Right atrium auricular region (tissue), 2 donors: ENCODE results near the gene MYOF. TPM values are rescaled to one million over a fixed set of nuclear protein-coding genes. Genes with fewer than 3 reads are reported as not detected.
"Not testable (repeated sequence)": the region's sequence is repeated elsewhere in the genome, so short reads cannot be mapped to it uniquely, and the experiment has no call there.

Experiments
- DNase-seq: peaks from one replicate; pipeline ENCODE4 v3.0.0-alpha.2; 2019; ENCODE audit warnings: low spot score
- H3K27ac ChIP-seq, 2 donors: fragments of 200-600 bp; sonication (generic); 1 replicate in 1 of 2; 2 replicates in 1 of 2; pipeline ENCODE4 v1.5.1; 2016 to 2019
- H3K27me3 ChIP-seq, 2 donors: fragments of 200-600 bp; sonication (generic); one replicate each; pipeline versions ENCODE4 v1.5.1 to v1.6.0; 2017 to 2019
- H3K36me3 ChIP-seq: fragments of 200-600 bp; sonication (generic); one replicate; pipeline ENCODE4 v1.5.1; 2016
- H3K4me1 ChIP-seq, 2 donors: fragments of 200-600 bp; sonication (generic); one replicate each; pipeline versions ENCODE4 v1.5.1 to v1.6.0; 2017 to 2019
- H3K4me3 ChIP-seq, 2 donors: fragments of 200-600 bp; sonication (generic); 1 replicate in 1 of 2; 2 replicates in 1 of 2; pipeline ENCODE4 v1.5.1; 2017 to 2019; ENCODE audit warnings: mild to moderate bottlenecking in 1 of 2, moderate library complexity in 1 of 2
- H3K9me3 ChIP-seq, 2 donors: fragments of 200-600 bp; sonication (generic); one replicate each; pipeline ENCODE4 v1.5.1; 2019
- CTCF ChIP-seq, 2 donors: fragments of 200-600 bp; sonication (generic); IDR thresholded peaks; one replicate each; pipeline ENCODE4 v1.5.1; 2019; ENCODE audit warnings: antibody characterized with exemption in 2 of 2
- total RNA-seq, 2 donors: library from RNA; depleted of rRNA; stranded (reverse); fragments of >200 nt; gene quantifications; one replicate each; pipeline ENCODE4 v1.1.0, GENCODE V29; 2016

Gene MYOF
- total RNA-seq, 2 donors from 2014 or later: 13.4 to 14.1 TPM

GRCh38 chr10:93319096-93319495 is 163.0 kb downstream of the MYOF start:
- H3K9me3 ChIP-seq: no peaks in the 10 kb centered on the region
- H3K27me3 ChIP-seq: no peaks in the 10 kb centered on the region
- H3K36me3 ChIP-seq: peaks cover 29% of the 10 kb centered on the region
- TF ChIP-seq CTCF (IDR thresholded peaks at IDR 0.05): no peak
- DNase-seq: no peak
- no peaks in the 10 kb centered on the region for H3K4me1 ChIP-seq
- no peak overlapping the region for H3K4me3 ChIP-seq
- no peak overlapping the region for H3K27ac ChIP-seq

- H3K4me3 ChIP-seq: no peak overlapping the region
- H3K27me3 ChIP-seq: no peaks in the 10 kb centered on the region
- no peaks in the 10 kb centered on the region for H3K9me3 ChIP-seq
- peaks cover 27% of the 10 kb centered on the region for H3K36me3 ChIP-seq
- no peak for DNase-seq
- H3K4me1 ChIP-seq: no peaks in the 10 kb centered on the region
- H3K27ac ChIP-seq: no peak overlapping the region
- no peak for TF ChIP-seq CTCF (IDR thresholded peaks at IDR 0.05)
Measured at GRCh38 chr10:93315246-93315645, 166.9 kb downstream of the MYOF start.

- not testable (repeated sequence) for H3K9me3 ChIP-seq, H3K27ac ChIP-seq, DNase-seq, H3K4me1 ChIP-seq, H3K27me3 ChIP-seq, H3K4me3 ChIP-seq
- H3K36me3 ChIP-seq: peaks cover 23% of the 10 kb centered on the region
Measured at GRCh38 chr10:93314656-93315055, 167.5 kb downstream of the MYOF start.

GRCh38 chr10:93313798-93314197 is 168.3 kb downstream of the MYOF start:
- H3K9me3 ChIP-seq: no peaks in the 10 kb centered on the region
- no peak for DNase-seq
- H3K36me3 ChIP-seq: peaks cover 16% of the 10 kb centered on the region
- H3K27ac ChIP-seq: no peak overlapping the region
- TF ChIP-seq CTCF (IDR thresholded peaks at IDR 0.05): no peak
- H3K4me1 ChIP-seq: no peaks in the 10 kb centered on the region
- no peaks in the 10 kb centered on the region for H3K27me3 ChIP-seq
- H3K4me3 ChIP-seq: no peak overlapping the region

GRCh38 chr10:93309062-93309461 is 173.1 kb downstream of the MYOF start:
- no peaks in the 10 kb centered on the region for H3K4me1 ChIP-seq
- no peak overlapping the region for H3K4me3 ChIP-seq
- no peak overlapping the region for H3K27ac ChIP-seq
- DNase-seq: no peak
- H3K27me3 ChIP-seq: no peaks in the 10 kb centered on the region
- no peaks in the 10 kb centered on the region for H3K9me3 ChIP-seq
- peaks cover 5% of the 10 kb centered on the region for H3K36me3 ChIP-seq
- TF ChIP-seq CTCF (IDR thresholded peaks at IDR 0.05): no peak

- Histone ChIP-seq H3K36me3 (no peaks in the 10 kb centered on the region), H3K9me3 (no peaks in the 10 kb centered on the region), H3K4me3 (no peak overlapping the region), H3K4me1 (no peaks in the 10 kb centered on the region), H3K27ac (no peak overlapping the region), H3K27me3 (no peaks in the 10 kb centered on the region)
- DNase-seq: no peak
- TF ChIP-seq CTCF (IDR thresholded peaks at IDR 0.05): no peak
Measured at GRCh38 chr10:93305122-93305521, 177.0 kb downstream of the MYOF start.
